Right lobe of liver (tissue), 6 donors: ENCODE results near the gene CEP63. TPM values are rescaled to one million over a fixed set of nuclear protein-coding genes. Genes with fewer than 3 reads are reported as not detected.

ENCODE experiments used
- ATAC-seq, 4 donors: fragments of 200-7000 bp; cut with Tn5 transposase; one replicate each; pipeline ENCODE4 v1.9.1; 2020; ENCODE audit warnings: mild to moderate bottlenecking in 4 of 4, moderate library complexity in 4 of 4
- DNase-seq, 3 donors: peaks; one replicate each; pipeline ENCODE4 v3.0.0-alpha.2; 2020
- H3K27ac ChIP-seq, 3 donors: fragments of 200-600 bp; one replicate each; pipeline ENCODE4 v1.8.0; 2022
- H3K27me3 ChIP-seq, 2 donors: fragments of 200-600 bp; one replicate each; pipeline ENCODE4 v1.8.0; 2022
- H3K36me3 ChIP-seq, 4 donors: fragments of 200-600 bp; sonication (generic) in 1 of 4; one replicate each; pipeline versions ENCODE4 v1.5.1 to v1.8.0; 2017 to 2022; ENCODE audit warnings: control low read depth in 1 of 4
- H3K4me1 ChIP-seq, 4 donors: fragments of 200-600 bp; sonication (generic) in 1 of 4; one replicate each; pipeline versions ENCODE4 v1.5.1 to v1.8.0; 2017 to 2022; ENCODE audit warnings: control low read depth in 1 of 4
- H3K4me3 ChIP-seq, 3 donors: fragments of 200-600 bp; one replicate each; pipeline ENCODE4 v1.8.0; 2022
- H3K9me3 ChIP-seq, 4 donors: fragments of 200-600 bp; sonication (generic) in 1 of 4; one replicate each; pipeline versions ENCODE4 v1.5.1 to v1.8.0; 2017 to 2022; ENCODE audit warnings: control low read depth in 1 of 4
- CTCF ChIP-seq, 4 donors: fragments of 200-600 bp in 3 of 4; fragments of 450-650 bp in 1 of 4; IDR thresholded peaks; one replicate each; pipeline versions ENCODE4 v1.5.1 to v1.8.0; 2016 to 2022; ENCODE audit warnings: antibody characterized with exemption in 4 of 4, mild to moderate bottlenecking in 2 of 4
- POLR2A ChIP-seq: fragments of 450-650 bp; IDR thresholded peaks from one replicate; pipeline ENCODE4 v1.6.1; 2017; ENCODE audit warnings: antibody characterized with exemption, mild to moderate bottlenecking
- WGBS: methylation state at CpG from one replicate; pipeline ENCODE4 v1.1.6; 2018; ENCODE audit warnings: low coverage, low lambda C conversion rate; ENCODE audit not compliant: insufficient coverage; ENCODE audit errors: missing lambda C conversion rate; 5-methylcytosine and 5-hydroxymethylcytosine counted together
- intact Hi-C, 2 donors: fragments of 100-400 bp; cut with DNase I; formaldehyde crosslinking; loops; one replicate each; pipeline versions ENCODE4 v1.11.2 to v1.14.1; 2022
- total RNA-seq, 6 experiments: library from RNA; depleted of rRNA in 2 of 6; stranded (reverse); fragments of >200 nt in 2 of 6; fragmentation: NEBNext Ultra II Directional in 3 of 6; extraction: Animal tissue kit (Norgen Biotek cat#: 25700) in 3 of 6; gene quantifications; one replicate each; pipeline versions ENCODE4 v1.1.0 to v1.2.4, GENCODE V29; 2016 to 2023
- donor health status: DM: no; HTN: yes; CAD: no.
- donor health status: DM: no; HTN: no; CAD: no.
- donor health status: DM: no; HTN: no; CAD: no.
- donor health status: DM: no; HTN: yes; CAD: no.
- donor health status: DM: no; HTN: yes; CAD: no.

The CEP63 gene
- total RNA-seq, 6 experiments from 2014 or later, result 8.7 to 14.4 (median 9.1) TPM

GRCh38 chr3:134617608-134618477, 132.0 kb downstream of the CEP63 start:
- DNase-seq, result no peak
- no peak overlapping the region for H3K27ac ChIP-seq

GRCh38 chr3:134618478-134619300, 132.8 kb downstream of the CEP63 start:
- no peaks in the 10 kb centered on the region for H3K9me3 ChIP-seq
- DNase-seq (no peak), ATAC-seq (no peak)
- H3K27ac ChIP-seq, result no peak overlapping the region
- 91% methylated on average over 5 of the region's 13 CpGs for WGBS
- H3K4me1 ChIP-seq, result no peaks in the 10 kb centered on the region
- no peaks in the 10 kb centered on the region for H3K36me3 ChIP-seq
- TF ChIP-seq CTCF (IDR thresholded peaks at IDR 0.05), result no peak
- no peak for TF ChIP-seq POLR2A
- H3K4me3 ChIP-seq, result no peak overlapping the region
- H3K27me3 ChIP-seq, result no peaks in the 10 kb centered on the region
- intact Hi-C loops, result no loop called here

More at GRCh38 chr3:134617608-134618477, 132.0 kb downstream of the CEP63 start:
- no peak for TF ChIP-seq POLR2A
- H3K27me3 ChIP-seq, result no peaks in the 10 kb centered on the region
- H3K4me3 ChIP-seq, result no peak overlapping the region
- H3K36me3 ChIP-seq, result no peaks in the 10 kb centered on the region
- no peak for ATAC-seq
- WGBS, result 83% methylated on average over 1 of the region's 7 CpGs
- H3K4me1 ChIP-seq, result no peaks in the 10 kb centered on the region
- H3K9me3 ChIP-seq, result no peaks in the 10 kb centered on the region
- intact Hi-C loops, result no loop called here

- DNase-seq, result no peak
Observed at GRCh38 chr3:134619301-134619615, 133.4 kb downstream of the CEP63 start.

GRCh38 chr3:134619884-134620445, 134.1 kb downstream of the CEP63 start:
- TF ChIP-seq POLR2A (no peak), CTCF (IDR thresholded peaks at IDR 0.05) (no peak)
- H3K9me3 ChIP-seq, result no peaks in the 10 kb centered on the region
- no peaks in the 10 kb centered on the region for H3K27me3 ChIP-seq
- intact Hi-C loops, result no loop called here
- 72% methylated on average over 3 of the region's 8 CpGs for WGBS
- H3K36me3 ChIP-seq, result no peaks in the 10 kb centered on the region
- no peak overlapping the region for H3K4me3 ChIP-seq
- no peak for ATAC-seq
- no peaks in the 10 kb centered on the region for H3K4me1 ChIP-seq
- no peak overlapping the region for H3K27ac ChIP-seq
- no peak for DNase-seq

More at GRCh38 chr3:134619301-134619615, 133.4 kb downstream of the CEP63 start:
- H3K27ac ChIP-seq, result no peak overlapping the region
- no CpG with 5 or more reads among the region's 2 CpGs for WGBS
- TF ChIP-seq CTCF (IDR thresholded peaks at IDR 0.05) (no peak), POLR2A (no peak)
- no peaks in the 10 kb centered on the region for H3K36me3 ChIP-seq
- H3K4me3 ChIP-seq, result no peak overlapping the region
- H3K9me3 ChIP-seq, result no peaks in the 10 kb centered on the region
- no peaks in the 10 kb centered on the region for H3K4me1 ChIP-seq
- intact Hi-C loops, result no loop called here
- no peaks in the 10 kb centered on the region for H3K27me3 ChIP-seq
- ATAC-seq, result no peak
